GF-D8 (cell line): ENCODE data around the gene GPR35.

Source experiments
- DNase-seq: peaks from one replicate; lab custom pipeline; 2025; lab: John Stamatoyannopoulos, UW

The GPR35 gene

DNA sequence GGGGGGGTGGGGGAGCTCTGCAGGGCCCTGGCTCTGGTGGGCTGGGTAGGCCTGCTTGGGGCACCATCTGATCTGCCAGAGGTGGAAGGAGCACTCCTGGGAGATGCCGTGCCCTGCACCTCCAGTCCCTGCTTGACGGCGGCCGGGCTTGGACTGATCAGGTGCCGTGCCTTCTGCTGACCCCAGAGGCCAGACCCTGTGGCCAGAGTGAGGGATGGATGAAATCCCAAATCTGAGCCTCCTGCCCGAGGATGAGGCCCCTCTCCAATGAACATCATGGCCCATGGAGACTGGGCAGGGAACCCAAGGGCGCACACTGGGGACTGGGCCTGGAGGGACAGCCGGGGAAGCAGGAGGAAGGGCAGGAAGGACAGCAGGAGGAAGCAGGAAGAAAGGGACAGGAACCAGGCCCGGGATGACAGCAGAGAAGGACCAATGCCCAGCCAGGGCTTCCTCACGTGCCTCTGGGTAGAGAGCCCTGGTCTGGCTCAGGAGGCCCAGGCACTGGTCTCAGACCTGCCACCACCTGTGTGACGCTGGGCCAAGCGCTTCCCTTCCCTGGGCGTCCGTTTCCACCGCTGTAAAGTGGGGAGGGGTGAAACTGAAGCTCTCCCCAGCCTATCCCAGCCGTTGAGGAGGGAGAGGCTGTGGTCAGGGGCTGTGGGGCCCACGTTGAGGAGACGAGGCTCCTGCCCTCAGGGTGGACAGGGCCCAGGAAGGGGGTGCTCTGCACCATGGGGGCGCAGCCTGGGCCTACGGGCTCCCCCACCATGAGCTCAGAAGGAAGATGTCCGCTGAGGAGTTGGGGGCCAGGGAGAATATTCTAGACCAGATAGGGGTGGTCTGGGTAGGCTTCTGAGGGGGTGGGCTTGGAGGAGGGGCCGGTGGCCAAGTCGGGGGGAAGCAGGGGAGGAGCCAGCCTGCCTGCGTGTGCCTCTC, 1.0 kb upstream of the GPR35 start:
- DNase-seq, result peak; percentile 84

- peak; percentile 75 for DNase-seq
Observed at GRCh38 chr2:240626531-240627300, 1.4 kb downstream of the GPR35 start.

- DNase-seq, result no peak
Observed at GRCh38 chr2:240627736-240628506, 2.6 kb downstream of the GPR35 start.

- no peak for DNase-seq
Observed at GRCh38 chr2:240628507-240628807, 3.2 kb downstream of the GPR35 start.

DNA sequence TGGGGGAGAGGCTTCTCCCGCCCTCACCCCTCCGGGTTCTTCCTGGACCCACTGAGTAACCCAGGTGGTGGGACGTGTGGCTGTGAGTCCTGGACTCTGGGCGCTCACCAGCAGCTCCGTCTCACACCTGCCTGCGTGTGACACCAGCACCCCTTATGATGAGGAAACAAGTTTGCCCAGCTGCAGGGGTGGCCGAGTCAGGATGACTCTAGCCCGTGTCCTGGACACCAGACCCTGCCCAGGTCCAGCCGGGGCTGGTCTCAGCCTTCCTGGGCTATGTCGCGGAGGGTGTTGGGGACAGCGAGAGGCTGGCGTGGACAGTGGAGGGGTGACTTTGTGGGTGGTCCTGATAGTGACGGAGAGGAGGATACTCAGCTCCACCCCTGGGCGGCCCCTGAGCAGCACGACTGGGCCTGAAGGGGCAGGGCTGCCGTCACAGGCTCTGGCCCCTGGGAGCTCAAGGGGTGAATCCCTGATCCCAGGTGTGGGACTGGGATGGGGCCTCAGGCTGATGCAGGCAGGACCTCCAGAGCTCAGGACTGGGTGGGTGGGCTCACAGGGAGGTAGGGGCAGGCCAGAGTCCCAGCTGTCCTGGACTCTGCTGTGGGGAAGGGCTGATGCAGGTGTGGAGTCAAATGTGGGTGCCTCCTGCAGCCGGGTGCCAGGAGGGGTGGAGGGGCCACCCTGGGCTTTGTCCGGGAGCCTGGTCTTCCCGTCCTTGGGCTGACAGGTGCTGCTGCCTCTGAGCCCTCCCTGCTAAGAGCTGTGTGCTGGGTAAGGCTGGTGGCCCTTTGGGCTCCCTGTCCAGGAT, 3.7 kb downstream of the GPR35 start:
- no peak for DNase-seq

DNA sequence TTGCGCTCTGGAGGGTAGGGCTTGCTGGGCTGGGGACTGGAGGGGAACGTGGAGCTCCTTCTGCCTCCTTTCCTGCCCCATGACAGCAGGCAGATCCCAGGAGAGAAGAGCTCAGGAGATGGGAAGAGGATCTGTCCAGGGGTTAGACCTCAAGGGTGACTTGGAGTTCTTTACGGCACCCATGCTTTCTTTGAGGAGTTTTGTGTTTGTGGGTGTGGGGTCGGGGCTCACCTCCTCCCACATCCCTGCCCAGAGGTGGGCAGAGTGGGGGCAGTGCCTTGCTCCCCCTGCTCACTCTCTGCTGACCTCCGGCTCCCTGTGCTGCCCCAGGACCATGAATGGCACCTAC, 4.3 kb downstream of the GPR35 start:
- DNase-seq, result no peak

DNA sequence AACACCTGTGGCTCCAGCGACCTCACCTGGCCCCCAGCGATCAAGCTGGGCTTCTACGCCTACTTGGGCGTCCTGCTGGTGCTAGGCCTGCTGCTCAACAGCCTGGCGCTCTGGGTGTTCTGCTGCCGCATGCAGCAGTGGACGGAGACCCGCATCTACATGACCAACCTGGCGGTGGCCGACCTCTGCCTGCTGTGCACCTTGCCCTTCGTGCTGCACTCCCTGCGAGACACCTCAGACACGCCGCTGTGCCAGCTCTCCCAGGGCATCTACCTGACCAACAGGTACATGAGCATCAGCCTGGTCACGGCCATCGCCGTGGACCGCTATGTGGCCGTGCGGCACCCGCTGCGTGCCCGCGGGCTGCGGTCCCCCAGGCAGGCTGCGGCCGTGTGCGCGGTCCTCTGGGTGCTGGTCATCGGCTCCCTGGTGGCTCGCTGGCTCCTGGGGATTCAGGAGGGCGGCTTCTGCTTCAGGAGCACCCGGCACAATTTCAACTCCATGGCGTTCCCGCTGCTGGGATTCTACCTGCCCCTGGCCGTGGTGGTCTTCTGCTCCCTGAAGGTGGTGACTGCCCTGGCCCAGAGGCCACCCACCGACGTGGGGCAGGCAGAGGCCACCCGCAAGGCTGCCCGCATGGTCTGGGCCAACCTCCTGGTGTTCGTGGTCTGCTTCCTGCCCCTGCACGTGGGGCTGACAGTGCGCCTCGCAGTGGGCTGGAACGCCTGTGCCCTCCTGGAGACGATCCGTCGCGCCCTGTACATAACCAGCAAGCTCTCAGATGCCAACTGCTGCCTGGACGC, 4.9 kb downstream of the GPR35 start:
- DNase-seq, result no peak

- no peak for DNase-seq
Observed at GRCh38 chr2:240630771-240631547, 5.7 kb downstream of the GPR35 start.

DNA sequence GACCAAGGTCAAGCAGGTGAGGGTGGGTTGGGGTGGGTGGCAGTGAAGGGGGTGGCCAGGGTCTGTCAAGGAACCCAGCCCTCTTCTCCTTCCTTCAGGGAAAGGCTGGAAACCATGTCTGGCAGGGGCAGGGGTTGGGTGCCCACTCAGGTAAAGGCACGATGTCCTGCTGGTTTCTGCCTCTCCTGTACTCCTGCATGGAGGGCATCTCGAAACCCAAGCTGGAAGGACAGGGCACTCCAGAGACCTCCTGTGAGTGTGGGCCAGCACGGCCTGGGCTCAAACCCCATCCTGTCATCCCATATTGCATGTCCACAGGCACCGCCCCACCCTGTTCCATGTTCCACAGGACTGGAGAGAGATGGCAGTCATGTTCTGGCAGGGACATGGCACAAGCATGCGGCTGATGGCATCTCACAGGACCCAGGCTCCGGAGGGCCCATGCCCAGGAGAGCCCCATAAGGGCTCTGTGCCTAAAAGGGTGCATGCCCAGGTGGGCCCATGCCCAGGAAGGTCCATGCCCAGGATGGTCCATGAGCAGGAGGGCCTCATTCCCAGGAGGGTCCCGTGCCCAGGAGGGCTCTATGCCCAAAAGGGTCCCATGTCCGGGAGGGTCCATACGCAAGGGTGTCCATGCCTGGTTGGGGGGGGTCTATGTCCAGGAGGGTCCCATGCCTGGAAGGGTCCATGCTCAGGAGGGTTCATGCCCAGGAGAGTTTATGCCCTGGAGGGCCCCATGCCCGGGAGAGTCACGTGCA, 6.4 kb downstream of the GPR35 start:
- no peak for DNase-seq

- no peak for DNase-seq
Observed at GRCh38 chr2:240632306-240632721, 7.0 kb downstream of the GPR35 start.

GRCh38 chr2:240635121-240635997, 10.1 kb downstream of the GPR35 start:
- DNase-seq, result no peak

GRCh38 chr2:240635998-240636547, 10.8 kb downstream of the GPR35 start:
- no peak for DNase-seq

DNA sequence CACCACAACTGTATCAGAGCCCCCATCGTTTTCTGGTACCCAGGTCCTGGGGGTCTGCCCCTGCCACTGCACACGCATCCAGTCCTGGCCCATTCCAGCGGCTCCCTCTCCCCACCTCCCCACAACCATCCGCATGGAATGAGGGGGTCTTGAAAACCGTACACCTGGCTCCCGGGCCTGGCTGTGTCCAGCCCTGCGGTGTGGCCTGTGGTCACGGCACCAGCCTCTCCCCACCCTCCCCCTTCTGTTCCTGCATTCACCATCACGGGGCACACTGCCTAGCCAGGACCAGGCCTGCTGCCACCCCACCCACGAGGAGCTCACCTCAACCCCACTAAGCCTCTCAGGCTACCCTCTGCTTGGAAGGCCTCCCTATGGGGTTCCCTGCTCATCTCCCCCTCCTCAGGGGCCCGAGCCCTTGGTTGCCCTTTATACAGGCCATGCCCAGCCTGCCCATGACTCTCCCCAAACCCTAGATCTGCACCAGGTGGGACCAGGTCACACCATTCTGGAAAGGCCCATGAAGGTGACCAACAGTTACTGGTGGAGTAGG, 11.4 kb downstream of the GPR35 start:
- DNase-seq, result no peak

DNA sequence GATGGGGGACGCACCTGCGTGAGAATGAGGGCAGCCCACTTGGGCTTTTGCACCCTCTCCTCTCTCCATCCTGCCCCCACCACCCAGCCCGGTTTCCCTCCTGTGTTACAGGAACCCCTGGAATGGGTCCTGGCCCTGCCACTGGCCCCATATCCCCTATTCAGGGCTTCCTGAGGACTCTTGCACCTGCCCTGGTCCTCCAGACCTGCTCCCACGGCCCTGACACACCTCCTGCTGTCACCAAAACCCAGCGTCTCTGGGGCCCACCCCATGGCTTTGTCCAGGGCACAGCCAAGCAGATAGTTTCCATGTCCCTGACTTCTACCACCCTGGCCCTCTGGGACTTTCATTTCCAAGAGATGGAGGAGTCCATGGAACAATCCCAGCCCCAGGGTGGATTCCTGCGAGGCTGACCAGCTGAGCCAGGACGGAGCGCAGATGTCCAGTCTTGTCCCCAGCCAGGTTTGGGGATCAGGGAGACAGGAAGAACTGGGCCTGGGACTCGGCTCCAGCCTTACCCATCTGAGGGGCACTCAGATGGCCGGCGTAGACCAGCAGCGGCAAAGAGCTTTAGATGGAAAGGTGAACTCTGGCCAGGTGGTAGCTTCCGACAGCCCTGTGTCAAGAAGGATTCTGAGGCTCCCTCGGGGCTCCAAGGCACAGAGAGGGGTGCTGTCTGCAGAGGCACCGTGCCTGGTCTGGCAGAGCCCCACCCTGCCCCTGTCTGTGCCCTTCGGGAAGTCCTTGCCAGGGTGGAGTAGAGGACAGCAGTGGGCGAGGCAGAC, 12.0 kb downstream of the GPR35 start:
- no peak for DNase-seq

DNA sequence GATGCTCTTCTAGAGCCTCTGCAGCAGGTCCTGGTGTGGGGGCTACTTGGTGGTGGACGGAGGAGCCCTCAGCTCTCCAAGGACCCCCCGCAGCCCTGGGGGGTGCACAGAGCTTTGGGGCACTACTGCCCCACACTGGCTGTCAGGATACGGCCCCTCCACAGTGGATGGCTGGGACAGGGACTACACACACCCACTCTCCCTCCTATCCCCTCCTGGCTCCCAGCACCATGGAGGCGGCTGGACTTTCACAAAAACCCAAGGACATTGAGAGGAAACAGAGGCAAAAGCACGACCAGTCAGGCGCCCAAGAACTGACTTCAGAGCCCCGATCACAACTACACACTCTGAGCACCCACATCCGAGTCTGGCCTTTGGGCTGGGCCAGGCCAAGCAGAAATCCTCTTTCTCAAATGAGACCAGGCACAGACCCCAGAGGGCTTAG, 12.6 kb downstream of the GPR35 start:
- no peak for DNase-seq

GRCh38 chr2:240638512-240639160, 13.4 kb downstream of the GPR35 start:
- DNase-seq, result no peak
